DND-41 (cell line): ENCODE measurements around the gene TCL1B.

ENCODE experiments used
- ATAC-seq: fragments of 200-7000 bp; cut with Tn5 transposase; 3 replicates; pipeline ENCODE4 v1.9.1; 2021; ENCODE audit warnings: low read depth; ENCODE audit not compliant: insufficient read depth
- DNase-seq: peaks from one replicate; pipeline ENCODE4 v3.0.0-alpha.2; 2020
- H2AFZ ChIP-seq: 2 replicates; pipeline ENCODE4 v1.6.0; 2012; ENCODE audit warnings: low read depth, low read length
- H3K27ac ChIP-seq: 2 replicates; pipeline ENCODE4 v1.5.1; 2012; ENCODE audit warnings: low read length, inconsistent platforms
- H3K27me3 ChIP-seq: fragments of 200-600 bp; sonication (generic); 2 replicates; pipeline ENCODE4 v1.6.0; 2012; ENCODE audit warnings: low read length, mild to moderate bottlenecking, inconsistent platforms; ENCODE audit not compliant: insufficient read depth, poor library complexity
- H3K36me3 ChIP-seq: 2 replicates; pipeline ENCODE4 v1.5.1; 2012; ENCODE audit warnings: low read length, inconsistent platforms; ENCODE audit not compliant: insufficient read depth
- H3K4me1 ChIP-seq: 2 replicates; pipeline ENCODE4 v1.5.1; 2012; ENCODE audit warnings: mild to moderate bottlenecking, low read length; ENCODE audit not compliant: insufficient read depth
- H3K4me2 ChIP-seq: 2 replicates; pipeline ENCODE4 v1.6.0; 2012; ENCODE audit warnings: mild to moderate bottlenecking, moderate library complexity, low read length, inconsistent platforms; ENCODE audit not compliant: insufficient read depth
- H3K4me3 ChIP-seq, 2 experiments: fragments of 200-600 bp in 1 of 2; shearing (Covaris generic) in 1 of 2; 2 replicates each; pipeline ENCODE4 v1.5.1; 2012 to 2016; ENCODE audit warnings: inconsistent platforms in 2 of 2, low read length in 2 of 2, mild to moderate bottlenecking in 2 of 2, low read depth in 1 of 2, moderate library complexity in 1 of 2
- H3K79me2 ChIP-seq: 2 replicates; pipeline ENCODE4 v1.6.0; 2012; ENCODE audit warnings: low read length, inconsistent platforms; ENCODE audit not compliant: insufficient read depth
- H3K9ac ChIP-seq: 2 replicates; pipeline ENCODE4 v1.6.0; 2012; ENCODE audit warnings: low read depth, mild to moderate bottlenecking, inconsistent platforms, low read length, moderate library complexity
- H3K9me3 ChIP-seq: 2 replicates; pipeline ENCODE4 v1.5.1; 2012; ENCODE audit warnings: low read length, moderate library complexity, mild to moderate bottlenecking, inconsistent platforms; ENCODE audit not compliant: insufficient read depth, severe bottlenecking
- H4K20me1 ChIP-seq: 2 replicates; pipeline ENCODE4 v1.6.0; 2012; ENCODE audit warnings: low read length; ENCODE audit not compliant: insufficient read depth
- EZH2 ChIP-seq: IDR thresholded peaks from 3 replicates; pipeline ENCODE4 v1.6.1; 2012; ENCODE audit warnings: borderline replicate concordance, low read depth, mild to moderate bottlenecking, moderate library complexity, low read length, inconsistent platforms; ENCODE audit not compliant: severe bottlenecking
- TF ChIP-seq, protein P1 (sequence below): IDR thresholded peaks from 2 replicates; pipeline ENCODE4 v1.5.1; 2012; ENCODE audit warnings: borderline replicate concordance, low read length, moderate library complexity, mild to moderate bottlenecking; ENCODE audit not compliant: poor library complexity, severe bottlenecking; ENCODE audit errors: extremely low read depth

The TCL1B gene

DNA sequence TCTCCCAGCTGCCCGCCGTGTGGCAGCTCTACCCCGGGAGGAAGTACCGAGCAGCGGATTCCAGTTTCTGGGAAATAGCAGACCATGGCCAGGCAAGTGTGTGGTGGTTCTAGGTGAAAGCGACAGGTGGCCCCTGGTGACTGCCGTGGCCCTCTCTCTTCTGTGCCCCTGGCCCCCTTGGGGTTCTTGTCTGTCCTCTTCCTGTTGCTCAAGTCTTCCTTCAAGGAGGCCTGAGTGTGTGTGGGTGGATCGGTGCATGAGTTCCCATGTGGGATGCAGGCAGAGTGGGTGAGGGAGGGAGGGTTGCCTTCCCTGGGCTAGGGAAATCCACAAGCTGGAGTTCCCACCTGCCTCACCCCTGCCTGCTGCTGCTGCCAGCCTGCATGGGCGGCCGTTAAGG, 4.6 kb downstream of the TCL1B start:
- H3K9me3 ChIP-seq, result no peaks in the 10 kb centered on the region
- H3K4me3 ChIP-seq, result no peak overlapping the region
- H3K27me3 ChIP-seq, result no peaks in the 10 kb centered on the region
- no peak overlapping the region for H3K4me2 ChIP-seq
- no peak overlapping the region for H3K9ac ChIP-seq
- no peaks in the 10 kb centered on the region for H3K36me3 ChIP-seq
- ATAC-seq (no peak), DNase-seq (no peak)
- TF ChIP-seq, protein P1, sequence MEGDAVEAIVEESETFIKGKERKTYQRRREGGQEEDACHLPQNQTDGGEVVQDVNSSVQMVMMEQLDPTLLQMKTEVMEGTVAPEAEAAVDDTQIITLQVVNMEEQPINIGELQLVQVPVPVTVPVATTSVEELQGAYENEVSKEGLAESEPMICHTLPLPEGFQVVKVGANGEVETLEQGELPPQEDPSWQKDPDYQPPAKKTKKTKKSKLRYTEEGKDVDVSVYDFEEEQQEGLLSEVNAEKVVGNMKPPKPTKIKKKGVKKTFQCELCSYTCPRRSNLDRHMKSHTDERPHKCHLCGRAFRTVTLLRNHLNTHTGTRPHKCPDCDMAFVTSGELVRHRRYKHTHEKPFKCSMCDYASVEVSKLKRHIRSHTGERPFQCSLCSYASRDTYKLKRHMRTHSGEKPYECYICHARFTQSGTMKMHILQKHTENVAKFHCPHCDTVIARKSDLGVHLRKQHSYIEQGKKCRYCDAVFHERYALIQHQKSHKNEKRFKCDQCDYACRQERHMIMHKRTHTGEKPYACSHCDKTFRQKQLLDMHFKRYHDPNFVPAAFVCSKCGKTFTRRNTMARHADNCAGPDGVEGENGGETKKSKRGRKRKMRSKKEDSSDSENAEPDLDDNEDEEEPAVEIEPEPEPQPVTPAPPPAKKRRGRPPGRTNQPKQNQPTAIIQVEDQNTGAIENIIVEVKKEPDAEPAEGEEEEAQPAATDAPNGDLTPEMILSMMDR, result no peak
- TF ChIP-seq EZH2, result no peak
- H3K27ac ChIP-seq, result no peak overlapping the region
- no peak overlapping the region for H2AFZ ChIP-seq
- H4K20me1 ChIP-seq, result no peaks in the 10 kb centered on the region
- no peaks in the 10 kb centered on the region for H3K79me2 ChIP-seq
- H3K4me1 ChIP-seq, result no peaks in the 10 kb centered on the region

DNA sequence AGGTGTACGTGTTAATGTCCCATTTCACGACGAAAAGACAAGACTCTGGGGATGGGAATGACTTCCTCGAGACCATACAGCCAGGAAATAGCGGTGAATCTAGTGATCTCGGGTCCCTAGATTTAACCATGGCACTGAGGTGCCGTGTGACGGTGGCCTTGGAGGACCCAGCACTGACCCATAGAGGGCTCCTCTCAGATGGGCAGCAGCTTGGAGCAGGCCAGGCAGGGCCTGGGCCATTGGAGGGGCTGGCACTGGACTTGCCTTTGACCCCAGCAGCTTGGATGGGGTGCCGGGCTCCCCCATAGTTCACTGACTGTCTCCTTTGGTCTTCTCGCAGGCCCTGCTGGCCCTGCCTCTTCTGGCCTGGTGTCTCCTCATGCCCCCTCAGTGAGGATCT, 5.4 kb downstream of the TCL1B start:
- Histone ChIP-seq H3K79me2 (no peaks in the 10 kb centered on the region), H3K4me2 (no peak overlapping the region), H2AFZ (no peak overlapping the region), H3K27ac (no peak overlapping the region), H3K27me3 (no peaks in the 10 kb centered on the region), H3K36me3 (no peaks in the 10 kb centered on the region), H3K4me3 (no peak overlapping the region), H3K9me3 (no peaks in the 10 kb centered on the region), H4K20me1 (no peaks in the 10 kb centered on the region), H3K9ac (no peak overlapping the region), H3K4me1 (no peaks in the 10 kb centered on the region)
- DNase-seq, result no peak
- TF ChIP-seq, protein P1, result no peak
- TF ChIP-seq EZH2, result no peak
- ATAC-seq, result no peak

GRCh38 chr14:95692109-95692508, 5.9 kb downstream of the TCL1B start:
- H2AFZ ChIP-seq, result no peak overlapping the region
- no peaks in the 10 kb centered on the region for H4K20me1 ChIP-seq
- ATAC-seq, result no peak
- no peak overlapping the region for H3K27ac ChIP-seq
- no peak overlapping the region for H3K4me2 ChIP-seq
- H3K4me3 ChIP-seq, result no peak overlapping the region
- H3K4me1 ChIP-seq, result no peaks in the 10 kb centered on the region
- no peak for DNase-seq
- no peaks in the 10 kb centered on the region for H3K9me3 ChIP-seq
- TF ChIP-seq, protein P1, result no peak
- TF ChIP-seq EZH2, result no peak
- no peaks in the 10 kb centered on the region for H3K36me3 ChIP-seq
- H3K9ac ChIP-seq, result no peak overlapping the region
- H3K79me2 ChIP-seq, result no peaks in the 10 kb centered on the region
- no peaks in the 10 kb centered on the region for H3K27me3 ChIP-seq

- H3K9me3 ChIP-seq, result no peaks in the 10 kb centered on the region
- no peak for ATAC-seq
These were observed 8.8 kb downstream of the TCL1B start for GRCh38 chr14:95695051-95695450.

More at GRCh38 chr14:95695051-95695450, 8.8 kb downstream of the TCL1B start:
- Histone ChIP-seq H3K27ac (no peak overlapping the region), H3K4me1 (no peaks in the 10 kb centered on the region), H3K4me3 (no peak overlapping the region), H3K9ac (no peak overlapping the region), H3K27me3 (no peaks in the 10 kb centered on the region), H3K4me2 (no peak overlapping the region), H2AFZ (no peak overlapping the region), H3K36me3 (no peaks in the 10 kb centered on the region), H3K79me2 (no peaks in the 10 kb centered on the region), H4K20me1 (no peaks in the 10 kb centered on the region)
- DNase-seq, result no peak
- TF ChIP-seq, protein P1, result no peak
- no peak for TF ChIP-seq EZH2
